ENCODE data around the gene CLSTN2.

DNA sequence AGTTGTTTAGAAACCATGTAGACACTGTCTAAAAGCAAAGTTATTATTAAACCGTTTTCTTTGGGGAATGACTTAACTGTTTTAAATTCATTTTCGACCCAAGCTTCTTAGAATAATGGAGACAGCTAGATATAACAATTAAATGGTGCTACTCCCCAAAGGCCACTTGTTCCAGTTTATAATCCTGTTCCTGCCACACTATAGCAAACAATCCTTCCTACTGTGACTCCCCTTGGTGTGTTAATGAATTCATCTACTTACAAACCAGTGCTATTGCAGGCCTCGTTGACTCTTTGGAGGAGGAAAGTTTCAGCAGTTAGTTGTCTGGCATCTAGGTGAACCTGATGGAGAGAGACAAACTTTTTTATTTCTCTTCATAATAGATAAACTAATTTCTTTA lies 25.2 kb upstream of the CLSTN2 start:
- no peak for TF ChIP-seq ZNF24 (tag by site-specific recombination; IDR thresholded peaks at IDR 0.05)
- TF ChIP-seq, protein P1, sequence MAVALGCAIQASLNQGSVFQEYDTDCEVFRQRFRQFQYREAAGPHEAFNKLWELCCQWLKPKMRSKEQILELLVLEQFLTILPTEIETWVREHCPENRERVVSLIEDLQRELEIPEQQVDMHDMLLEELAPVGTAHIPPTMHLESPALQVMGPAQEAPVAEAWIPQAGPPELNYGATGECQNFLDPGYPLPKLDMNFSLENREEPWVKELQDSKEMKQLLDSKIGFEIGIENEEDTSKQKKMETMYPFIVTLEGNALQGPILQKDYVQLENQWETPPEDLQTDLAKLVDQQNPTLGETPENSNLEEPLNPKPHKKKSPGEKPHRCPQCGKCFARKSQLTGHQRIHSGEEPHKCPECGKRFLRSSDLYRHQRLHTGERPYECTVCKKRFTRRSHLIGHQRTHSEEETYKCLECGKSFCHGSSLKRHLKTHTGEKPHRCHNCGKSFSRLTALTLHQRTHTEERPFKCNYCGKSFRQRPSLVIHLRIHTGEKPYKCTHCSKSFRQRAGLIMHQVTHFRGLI (tag by site-specific recombination; IDR thresholded peaks at IDR 0.05): no peak

Measured in HEK293 (cell line).